Measurements from ENCODE around the gene CHMP6.

DNA sequence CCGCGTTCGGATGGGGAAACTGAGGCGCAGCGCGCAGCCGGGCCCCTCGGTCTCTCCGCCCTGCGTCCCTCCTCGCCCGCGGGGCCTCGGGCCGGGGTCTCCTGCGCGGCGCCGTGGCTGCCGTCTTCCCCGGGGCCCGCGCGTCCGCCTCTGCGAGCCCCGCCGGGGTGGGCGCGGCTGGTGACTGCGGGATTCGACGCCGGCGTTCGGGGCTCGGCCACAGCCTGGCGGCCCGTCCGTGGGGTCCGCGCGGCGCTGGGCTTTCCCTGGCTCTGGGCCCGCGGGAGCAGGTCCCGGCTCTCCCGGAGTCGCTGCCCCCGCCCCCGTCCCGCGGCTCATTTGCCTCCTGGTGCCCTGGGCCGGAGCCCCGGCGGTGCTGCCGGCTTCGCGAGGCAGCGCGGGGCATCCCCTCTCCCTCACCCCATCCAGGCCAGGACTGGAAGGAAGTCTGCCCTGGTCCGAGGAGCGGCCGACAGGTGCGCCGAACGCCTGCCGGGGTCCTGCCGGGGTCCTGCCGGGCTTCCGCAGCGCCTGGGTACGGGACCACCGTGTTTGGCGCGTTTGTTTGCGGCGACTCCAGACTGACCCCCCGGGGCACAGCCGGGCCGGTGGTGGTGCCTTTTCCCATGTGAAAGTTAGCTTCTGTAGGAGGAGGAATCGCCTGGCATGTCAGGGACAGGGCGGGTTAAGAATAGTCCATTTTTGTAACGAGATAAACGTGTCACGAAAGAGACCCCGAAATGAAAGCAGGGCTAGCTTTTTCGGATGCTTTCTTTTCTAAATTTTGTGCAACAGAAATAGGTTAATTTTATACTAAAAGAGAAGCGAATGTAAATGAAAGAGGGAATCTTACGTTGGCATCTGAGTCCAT lies 671 bp downstream of the CHMP6 start:
- TF ChIP-seq, protein P1, sequence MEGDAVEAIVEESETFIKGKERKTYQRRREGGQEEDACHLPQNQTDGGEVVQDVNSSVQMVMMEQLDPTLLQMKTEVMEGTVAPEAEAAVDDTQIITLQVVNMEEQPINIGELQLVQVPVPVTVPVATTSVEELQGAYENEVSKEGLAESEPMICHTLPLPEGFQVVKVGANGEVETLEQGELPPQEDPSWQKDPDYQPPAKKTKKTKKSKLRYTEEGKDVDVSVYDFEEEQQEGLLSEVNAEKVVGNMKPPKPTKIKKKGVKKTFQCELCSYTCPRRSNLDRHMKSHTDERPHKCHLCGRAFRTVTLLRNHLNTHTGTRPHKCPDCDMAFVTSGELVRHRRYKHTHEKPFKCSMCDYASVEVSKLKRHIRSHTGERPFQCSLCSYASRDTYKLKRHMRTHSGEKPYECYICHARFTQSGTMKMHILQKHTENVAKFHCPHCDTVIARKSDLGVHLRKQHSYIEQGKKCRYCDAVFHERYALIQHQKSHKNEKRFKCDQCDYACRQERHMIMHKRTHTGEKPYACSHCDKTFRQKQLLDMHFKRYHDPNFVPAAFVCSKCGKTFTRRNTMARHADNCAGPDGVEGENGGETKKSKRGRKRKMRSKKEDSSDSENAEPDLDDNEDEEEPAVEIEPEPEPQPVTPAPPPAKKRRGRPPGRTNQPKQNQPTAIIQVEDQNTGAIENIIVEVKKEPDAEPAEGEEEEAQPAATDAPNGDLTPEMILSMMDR (IDR thresholded peaks at IDR 0.05), result no peak
- no peak for TF ChIP-seq POLR2A (IDR thresholded peaks at IDR 0.05)
